ENCODE results near the gene WT1. TPM values are rescaled to one million over a fixed set of nuclear protein-coding genes. Genes with fewer than 3 reads are reported as not detected.

The WT1 gene
- polyA plus RNA-seq, 3 donors: 194 to 254 (median 236) TPM

DNA sequence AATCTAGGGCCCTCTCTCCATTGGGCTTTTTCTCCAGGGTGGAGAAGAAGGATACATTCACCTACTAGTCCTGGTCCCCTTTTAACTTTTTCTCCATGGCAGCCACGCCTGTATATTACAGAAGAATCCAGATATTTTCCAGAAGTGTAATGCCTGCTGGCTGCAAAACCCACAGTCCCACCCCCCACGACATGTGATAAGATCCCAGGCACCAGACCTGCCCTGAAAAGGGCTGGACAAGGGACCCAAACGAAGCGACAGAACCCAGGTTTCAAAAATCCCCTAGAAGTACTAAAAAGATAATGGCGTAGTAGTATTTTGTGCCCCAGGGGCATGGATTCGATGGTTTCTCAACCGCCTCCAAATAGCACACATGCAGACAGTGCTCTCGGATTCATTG, 2.8 kb downstream of the WT1 start:
- DNase-seq (ENCODE audit: extremely low read depth in 1 of 11, low read depth in 9 of 11, low spot score in 4 of 11): no peak

DNA sequence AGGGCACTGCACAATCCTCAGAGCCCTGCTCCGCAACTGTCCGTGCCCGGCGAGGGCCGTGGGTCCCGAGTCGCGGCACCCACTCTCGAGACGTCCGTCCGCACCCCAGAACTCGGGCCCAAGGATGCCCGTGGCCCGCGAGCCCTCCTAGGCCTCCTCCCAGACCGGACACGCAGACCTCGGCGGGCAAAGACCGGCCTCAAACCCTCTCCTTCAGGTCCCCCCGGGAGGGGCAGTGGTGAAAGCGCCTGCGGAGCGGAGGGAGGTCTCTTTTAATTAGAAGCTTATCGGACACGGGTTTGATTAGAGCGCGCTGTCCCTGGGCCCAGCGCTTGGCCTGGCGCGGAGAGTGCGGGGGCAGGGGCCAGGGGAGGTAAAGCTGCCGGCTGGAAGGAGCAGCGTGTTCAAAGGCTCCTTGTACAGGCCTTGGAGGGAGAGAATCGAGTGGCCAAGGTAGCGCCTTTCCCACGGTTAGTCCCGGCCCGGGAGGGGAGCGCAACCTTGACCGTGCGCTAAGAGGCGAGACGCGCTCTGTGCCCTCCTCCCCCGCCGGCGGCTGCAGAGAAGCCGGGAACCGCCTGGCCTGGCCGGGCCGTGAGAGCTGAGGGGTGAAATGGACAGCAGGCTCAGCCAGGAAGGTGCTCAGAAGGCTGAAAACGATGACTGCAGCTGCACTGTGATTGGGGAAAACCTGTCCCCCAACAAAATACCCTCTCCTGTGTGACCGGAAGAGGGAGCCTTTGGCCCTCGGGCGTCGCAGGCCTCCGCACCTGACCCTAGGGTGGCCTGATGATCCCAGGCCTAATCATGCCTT, 4.6 kb downstream of the WT1 start:
- DNase-seq (ENCODE audit: extremely low read depth in 1 of 11, low read depth in 9 of 11, low spot score in 4 of 11): no peak

DNA sequence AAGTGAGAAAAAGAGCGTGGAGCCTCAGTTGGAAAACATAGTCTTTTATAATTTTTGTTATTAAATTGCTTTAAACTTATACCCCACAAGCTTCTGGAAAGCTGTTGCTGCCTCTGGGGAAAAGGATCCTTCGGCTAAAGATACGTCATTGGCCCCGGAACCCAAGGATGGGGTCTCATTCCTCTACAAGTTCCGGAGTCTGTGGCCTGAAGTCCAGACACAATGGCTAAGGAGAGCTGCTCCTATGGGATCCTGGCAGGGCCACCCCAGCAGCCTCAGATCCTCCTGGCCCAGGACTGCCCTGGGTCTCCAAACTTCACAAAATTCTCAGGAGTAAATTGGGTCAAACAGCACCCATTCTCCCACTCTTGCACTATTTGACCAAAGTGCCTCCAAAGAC, 5.9 kb downstream of the WT1 start:
- no peak for DNase-seq (ENCODE audit: extremely low read depth in 1 of 11, low read depth in 9 of 11, low spot score in 4 of 11)

DNA sequence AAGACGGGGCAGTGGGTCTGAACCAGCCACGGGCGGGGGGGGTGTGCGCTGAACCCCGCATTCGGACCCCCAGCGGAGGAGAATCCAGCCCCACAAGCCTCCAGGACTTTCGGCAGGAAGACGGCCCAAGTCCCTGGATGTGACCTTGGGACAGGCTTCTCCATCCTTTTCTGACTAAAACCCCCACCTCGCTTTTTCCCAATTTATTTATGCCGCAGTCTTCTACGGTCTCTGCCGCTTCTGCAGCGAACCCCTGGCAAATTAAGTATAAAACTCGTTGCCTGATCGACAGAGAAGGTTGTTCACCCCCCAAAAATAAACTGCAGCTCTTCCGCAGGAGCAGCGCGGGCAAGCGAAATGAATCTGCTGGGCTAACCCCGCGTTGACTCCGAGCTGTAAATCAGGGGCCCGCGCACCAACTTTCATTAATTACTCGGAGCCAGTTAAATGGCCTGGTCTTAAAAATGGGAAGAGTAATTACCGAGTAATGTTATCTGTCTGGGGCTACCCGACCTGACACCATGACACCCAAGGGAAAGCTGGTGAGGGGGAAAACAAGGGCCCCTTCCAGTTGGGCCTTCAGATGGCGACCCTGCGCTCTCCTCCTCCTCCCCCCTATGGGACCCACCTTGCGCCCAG, 6.6 kb downstream of the WT1 start:
- DNase-seq (ENCODE audit: extremely low read depth in 1 of 11, low read depth in 9 of 11, low spot score in 4 of 11): no peak

DNA sequence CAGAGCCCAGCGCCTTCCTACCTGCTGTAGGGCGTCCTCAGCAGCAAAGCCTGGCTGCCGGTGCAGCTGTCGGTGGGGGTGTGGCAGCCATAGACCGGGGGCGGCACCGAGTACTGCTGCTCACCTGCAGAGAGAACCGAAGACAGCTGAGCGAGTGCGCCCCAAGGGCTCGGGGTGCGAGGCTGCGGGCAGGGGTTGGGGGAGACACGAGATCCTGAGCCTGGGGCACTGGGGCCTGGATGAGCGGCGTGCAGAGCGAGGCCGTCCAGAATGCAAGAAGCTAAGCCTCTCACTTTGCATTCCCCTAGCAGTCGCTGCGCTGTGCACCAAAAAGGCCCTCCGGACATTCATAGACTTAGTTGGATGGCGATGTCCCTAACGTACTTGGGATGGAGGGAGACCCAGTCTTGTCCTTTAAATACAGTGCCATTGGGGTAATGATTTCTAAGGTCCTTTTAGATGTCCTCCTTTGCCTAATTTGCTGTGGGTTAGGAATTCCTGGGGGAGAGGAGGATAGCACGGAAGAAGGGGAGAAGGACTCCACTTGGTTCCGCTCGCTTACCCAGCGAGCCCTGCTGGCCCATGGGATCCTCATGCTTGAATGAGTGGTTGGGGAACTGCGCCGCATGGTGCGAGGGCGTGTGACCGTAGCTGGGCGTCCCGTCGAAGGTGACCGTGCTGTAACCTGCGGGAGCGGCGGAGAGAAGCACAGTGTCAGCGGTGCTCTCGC, 7.2 kb downstream of the WT1 start:
- no peak for DNase-seq (ENCODE audit: extremely low read depth in 1 of 11, low read depth in 9 of 11, low spot score in 4 of 11)

- no peak for DNase-seq (ENCODE audit: extremely low read depth in 1 of 11, low read depth in 9 of 11, low spot score in 4 of 11)
Measured at GRCh38 chr11:32427616-32427934, 7.8 kb downstream of the WT1 start.

DNA sequence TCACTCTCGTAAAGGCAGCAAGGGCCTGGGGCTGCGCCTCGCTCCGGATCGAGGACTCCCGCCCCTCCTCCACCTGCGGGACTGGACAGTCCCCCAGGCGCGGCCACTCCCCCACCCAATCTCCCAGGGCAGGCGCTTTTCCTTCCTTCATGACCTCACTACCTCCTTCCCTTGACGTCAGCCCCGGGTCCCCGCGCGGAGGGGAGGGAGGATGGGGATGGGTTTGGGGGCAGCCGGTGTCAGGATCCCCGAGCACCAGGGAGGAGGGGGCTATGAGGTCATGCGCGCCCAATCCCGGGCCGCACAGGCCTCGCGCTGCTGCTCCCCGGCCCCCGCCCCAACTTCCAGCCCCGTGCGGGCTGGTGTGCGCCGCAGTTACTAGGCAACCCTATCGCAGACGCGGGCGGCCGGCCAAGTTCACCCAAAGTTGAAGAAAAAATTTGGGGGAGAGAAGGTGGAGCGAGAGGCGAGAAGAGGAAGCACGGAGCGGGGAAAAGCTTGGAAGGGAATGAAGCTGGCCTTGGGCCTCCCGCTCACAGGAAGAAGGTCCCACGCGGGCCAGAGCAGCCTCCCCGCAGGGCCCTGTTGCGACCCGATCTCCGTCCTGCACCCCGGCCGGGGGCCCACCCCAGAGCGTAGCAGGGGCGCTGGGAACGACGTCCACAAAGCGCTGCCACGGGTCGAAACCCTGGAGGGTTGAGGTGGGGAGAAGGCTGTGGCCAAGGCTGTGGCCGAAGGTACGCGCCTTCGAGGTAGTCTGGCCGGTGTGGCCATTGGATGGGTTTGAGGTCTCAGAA, 8.3 kb downstream of the WT1 start:
- DNase-seq (ENCODE audit: extremely low read depth in 1 of 11, low read depth in 9 of 11, low spot score in 4 of 11): no peak

- no peak for DNase-seq (ENCODE audit: extremely low read depth in 1 of 11, low read depth in 9 of 11, low spot score in 4 of 11)
Measured at GRCh38 chr11:32426192-32426591, 9.1 kb downstream of the WT1 start.

GRCh38 chr11:32425761-32426160, 9.6 kb downstream of the WT1 start:
- no peak for DNase-seq (ENCODE audit: extremely low read depth in 1 of 11, low read depth in 9 of 11, low spot score in 4 of 11)

- DNase-seq (ENCODE audit: extremely low read depth in 1 of 11, low read depth in 9 of 11, low spot score in 4 of 11): no peak
Measured at GRCh38 chr11:32422545-32422944, 12.8 kb downstream of the WT1 start.

GRCh38 chr11:32421992-32422391, 13.3 kb downstream of the WT1 start:
- no peak for DNase-seq (ENCODE audit: extremely low read depth in 1 of 11, low read depth in 9 of 11, low spot score in 4 of 11)

DNA sequence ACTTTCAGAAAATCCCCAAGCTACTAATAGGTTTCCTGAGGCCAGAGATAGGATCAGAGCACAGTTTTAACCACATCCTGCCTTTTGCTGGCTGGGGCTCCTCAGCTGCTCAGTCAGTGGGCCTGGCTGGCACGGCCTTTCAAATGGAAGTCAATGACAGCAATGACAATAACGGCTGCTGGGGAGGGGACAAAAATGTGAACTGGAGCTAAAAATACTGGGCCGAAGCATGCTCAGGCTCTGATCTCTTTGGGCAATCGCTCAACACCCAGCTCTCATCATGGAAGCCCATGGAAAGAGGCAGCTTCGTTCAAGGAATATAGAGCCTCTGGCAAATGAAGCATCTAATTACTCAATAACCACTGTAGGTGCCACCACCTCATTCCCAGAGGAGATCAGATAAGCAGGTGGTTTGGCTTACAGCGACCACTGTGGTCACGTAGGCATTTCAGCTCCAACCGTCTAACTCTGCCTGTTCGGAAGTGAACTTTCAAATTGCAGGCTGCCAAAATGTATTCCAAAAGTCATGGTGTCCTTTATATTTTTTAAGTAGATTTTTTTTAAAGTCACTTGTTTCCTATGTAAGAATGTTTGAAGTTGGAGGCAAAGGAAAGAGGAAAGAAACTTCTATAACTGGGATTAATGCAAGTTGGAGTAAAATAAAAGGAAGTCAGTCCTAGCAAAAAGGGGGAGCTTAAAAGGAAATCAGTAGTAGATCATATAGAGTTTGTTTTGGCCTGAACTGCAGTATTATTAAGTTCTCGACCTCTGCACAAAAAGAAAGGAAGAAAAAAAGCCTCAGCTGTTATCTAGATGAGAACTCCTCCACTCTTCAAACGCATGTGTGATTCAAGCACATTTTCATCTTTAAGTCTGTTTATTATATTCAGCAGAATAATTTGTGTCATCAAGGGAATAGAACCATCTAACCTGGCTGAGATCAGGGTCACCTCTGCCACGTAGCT, 14.1 kb downstream of the WT1 start:
- no peak for DNase-seq (ENCODE audit: extremely low read depth in 1 of 11, low read depth in 9 of 11, low spot score in 4 of 11)

- DNase-seq (ENCODE audit: extremely low read depth in 1 of 11, low read depth in 9 of 11, low spot score in 4 of 11): no peak
Measured at GRCh38 chr11:32420139-32420538, 15.2 kb downstream of the WT1 start.

DNA sequence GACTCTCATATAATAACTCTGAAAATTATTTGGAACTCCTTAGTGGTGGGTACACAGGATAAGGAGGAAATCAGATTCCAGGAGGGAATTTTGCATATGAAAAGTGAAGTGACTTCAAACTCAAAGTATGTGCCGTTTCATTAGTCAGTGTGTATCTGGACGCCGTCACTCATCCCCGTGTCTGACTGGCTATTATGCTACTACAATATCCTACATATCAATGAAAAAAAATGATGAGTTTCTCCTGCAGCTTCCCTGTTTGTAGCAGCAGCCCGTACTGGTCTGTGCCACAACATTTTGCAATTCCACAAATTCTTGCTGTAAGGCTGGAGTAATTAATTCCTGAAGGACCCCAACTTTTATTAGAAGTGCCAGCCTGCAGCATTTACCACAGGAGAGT, 16.5 kb downstream of the WT1 start:
- DNase-seq (ENCODE audit: extremely low read depth in 1 of 11, low read depth in 9 of 11, low spot score in 4 of 11): no peak

- DNase-seq (ENCODE audit: extremely low read depth in 1 of 11, low read depth in 9 of 11, low spot score in 4 of 11): peak in 1 of 11 donors; percentile 43
Measured at GRCh38 chr11:32417806-32418205, 17.5 kb downstream of the WT1 start.

DNA sequence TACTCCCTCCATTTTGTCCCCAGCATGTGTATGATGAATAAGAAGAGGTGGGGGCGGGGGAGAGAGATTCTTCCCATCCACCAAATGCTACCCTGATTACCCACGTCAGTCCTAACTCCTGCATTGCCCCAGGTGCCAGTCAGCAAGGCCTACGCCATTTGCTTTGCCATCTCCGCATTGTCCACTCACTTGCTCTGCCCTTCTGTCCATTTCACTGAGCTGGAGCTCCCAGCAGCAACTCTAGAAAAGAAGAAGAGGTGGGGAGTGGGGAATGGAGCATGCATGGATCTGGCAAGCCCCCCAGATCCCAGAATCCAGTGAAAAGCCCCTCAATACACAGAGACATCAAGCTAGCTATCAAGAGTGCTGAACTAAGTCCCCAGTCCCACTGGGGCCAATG, 19.0 kb downstream of the WT1 start:
- no peak for DNase-seq (ENCODE audit: extremely low read depth in 1 of 11, low read depth in 9 of 11, low spot score in 4 of 11)

DNA sequence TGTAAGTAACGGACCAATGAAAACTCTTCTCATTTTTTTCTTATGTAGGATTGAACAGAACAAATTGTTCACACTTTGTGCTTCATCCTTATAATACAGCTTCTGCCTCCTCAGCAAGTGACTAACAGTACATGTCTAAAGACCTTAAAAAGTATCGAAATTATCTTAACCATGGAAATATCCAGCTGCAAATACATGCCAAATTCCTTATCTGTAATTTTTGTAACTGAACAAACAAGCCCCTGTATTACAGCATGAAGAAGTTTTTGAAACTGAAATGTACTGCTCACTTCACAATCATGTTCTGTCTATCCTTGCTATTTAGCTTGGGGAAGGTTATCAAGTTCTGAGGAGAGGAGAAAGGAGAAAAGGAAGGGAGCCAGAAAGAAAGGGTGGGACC, 20.4 kb downstream of the WT1 start:
- no peak for DNase-seq (ENCODE audit: extremely low read depth in 1 of 11, low read depth in 9 of 11, low spot score in 4 of 11)

GRCh38 chr11:32411942-32412615, 23.3 kb downstream of the WT1 start:
- no peak for DNase-seq (ENCODE audit: extremely low read depth in 1 of 11, low read depth in 9 of 11, low spot score in 4 of 11)

Measured in renal cortex interstitium (tissue), 11 donors.